ENCODE measurements around the gene GRAMD4.

- no peak for TF ChIP-seq CTCF (IDR thresholded peaks at IDR 0.05)
- no peak for TF ChIP-seq EZH2 (IDR thresholded peaks at IDR 0.05; ENCODE audit: borderline replicate concordance, insufficient read depth, low read depth, low read length, poor library complexity, severe bottlenecking)
Observed at GRCh38 chr22:46663001-46663400, 42.8 kb downstream of the GRAMD4 start.

Measured in B cell (primary cell).